K562 (cell line): ENCODE measurements around the gene MANBA.

Source experiments
- CTCF ChIP-seq, 3 experiments: IDR thresholded peaks in 2 of 3; conservative IDR thresholded peaks in 1 of 3; 2 replicates each; pipeline ENCODE4 v1.5.1; 2011 to 2012; ENCODE audit warnings: low read length in 3 of 3, mild to moderate bottlenecking in 3 of 3, control low read depth in 2 of 3, improper control_type of control experiment in 1 of 3, inconsistent platforms in 1 of 3, low read depth in 1 of 3, mixed read lengths in 1 of 3, moderate library complexity in 1 of 3; ENCODE audit not compliant: insufficient read depth in 2 of 3
- GATAD2A ChIP-seq: fragments of 450-650 bp; IDR thresholded peaks from 2 replicates; pipeline ENCODE4 v1.6.1; 2017
- NR2F6 ChIP-seq: fragments of 450-650 bp; formaldehyde crosslinking; IDR thresholded peaks from 2 replicates; pipeline ENCODE4 v1.4.0; 2020; ENCODE audit warnings: mild to moderate bottlenecking
- ZZZ3 ChIP-seq: fragments of 450-650 bp; IDR thresholded peaks from 2 replicates; pipeline ENCODE4 v1.6.1; 2016; ENCODE audit warnings: antibody characterized with exemption, mild to moderate bottlenecking, moderate library complexity
- TF ChIP-seq, protein P1 (sequence below): sonication (generic); formaldehyde crosslinking; IDR thresholded peaks from 2 replicates; pipeline ENCODE4 v1.8.1; 2022; ENCODE audit warnings: missing genetic modification reagents
- TF ChIP-seq, protein P2 (sequence below): sonication (generic); formaldehyde crosslinking; IDR thresholded peaks from 2 replicates; pipeline ENCODE4 v1.8.1; 2023; ENCODE audit warnings: mild to moderate bottlenecking, missing genetic modification reagents
- TF ChIP-seq, protein P3 (sequence below), 3 experiments: fragments of 200-800 bp in 1 of 3; fragments of 250-450 bp in 1 of 3; fragments of 450-650 bp in 1 of 3; sonication (Bioruptor Pico) in 1 of 3; sonication (Bioruptor generic) in 1 of 3; formaldehyde crosslinking in 1 of 3; IDR thresholded peaks; 2 replicates each; pipeline versions ENCODE4 v1.6.1 to v1.8.0; 2016 to 2022; ENCODE audit warnings: mild to moderate bottlenecking in 2 of 3, missing genetic modification characterization in 2 of 3, missing compliant biosample characterization in 1 of 3, moderate library complexity in 1 of 3

DNA sequence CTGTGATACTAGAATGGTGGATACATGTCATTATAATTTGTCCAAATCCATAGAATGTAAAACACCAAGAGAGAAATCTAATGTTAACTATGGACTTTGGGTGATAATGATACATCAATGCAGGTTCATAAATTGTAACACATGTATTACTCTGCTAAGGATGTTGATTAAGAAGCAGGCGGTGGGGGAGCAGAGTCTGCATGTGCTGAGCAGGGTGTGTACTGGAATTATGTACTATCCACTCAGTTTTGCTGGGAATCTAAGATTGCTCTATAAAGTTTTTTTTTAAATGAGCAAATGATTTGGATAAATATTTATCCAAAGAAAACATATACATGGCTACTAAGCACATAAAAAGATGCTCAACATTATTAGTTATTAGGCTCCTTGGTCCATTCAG lies 15.0 kb upstream of the MANBA start:
- TF ChIP-seq NR2F6 (CRISPR knock-in tag) (no peak), CTCF (IDR thresholded peaks at IDR 0.05 in 2 of 3, conservative IDR thresholded peaks at IDR 0.05 in 1 of 3; ENCODE audit: insufficient read depth in 2 of 3, low read depth in 1 of 3, low read length in 3 of 3) (no peak), ZZZ3 (no peak), GATAD2A (no peak)
- TF ChIP-seq, protein P1, sequence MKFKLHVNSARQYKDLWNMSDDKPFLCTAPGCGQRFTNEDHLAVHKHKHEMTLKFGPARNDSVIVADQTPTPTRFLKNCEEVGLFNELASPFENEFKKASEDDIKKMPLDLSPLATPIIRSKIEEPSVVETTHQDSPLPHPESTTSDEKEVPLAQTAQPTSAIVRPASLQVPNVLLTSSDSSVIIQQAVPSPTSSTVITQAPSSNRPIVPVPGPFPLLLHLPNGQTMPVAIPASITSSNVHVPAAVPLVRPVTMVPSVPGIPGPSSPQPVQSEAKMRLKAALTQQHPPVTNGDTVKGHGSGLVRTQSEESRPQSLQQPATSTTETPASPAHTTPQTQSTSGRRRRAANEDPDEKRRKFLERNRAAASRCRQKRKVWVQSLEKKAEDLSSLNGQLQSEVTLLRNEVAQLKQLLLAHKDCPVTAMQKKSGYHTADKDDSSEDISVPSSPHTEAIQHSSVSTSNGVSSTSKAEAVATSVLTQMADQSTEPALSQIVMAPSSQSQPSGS (CRISPR knock-in tag): no peak
- TF ChIP-seq, protein P2, sequence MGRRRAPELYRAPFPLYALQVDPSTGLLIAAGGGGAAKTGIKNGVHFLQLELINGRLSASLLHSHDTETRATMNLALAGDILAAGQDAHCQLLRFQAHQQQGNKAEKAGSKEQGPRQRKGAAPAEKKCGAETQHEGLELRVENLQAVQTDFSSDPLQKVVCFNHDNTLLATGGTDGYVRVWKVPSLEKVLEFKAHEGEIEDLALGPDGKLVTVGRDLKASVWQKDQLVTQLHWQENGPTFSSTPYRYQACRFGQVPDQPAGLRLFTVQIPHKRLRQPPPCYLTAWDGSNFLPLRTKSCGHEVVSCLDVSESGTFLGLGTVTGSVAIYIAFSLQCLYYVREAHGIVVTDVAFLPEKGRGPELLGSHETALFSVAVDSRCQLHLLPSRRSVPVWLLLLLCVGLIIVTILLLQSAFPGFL (CRISPR knock-in tag): no peak
- TF ChIP-seq, protein P3, sequence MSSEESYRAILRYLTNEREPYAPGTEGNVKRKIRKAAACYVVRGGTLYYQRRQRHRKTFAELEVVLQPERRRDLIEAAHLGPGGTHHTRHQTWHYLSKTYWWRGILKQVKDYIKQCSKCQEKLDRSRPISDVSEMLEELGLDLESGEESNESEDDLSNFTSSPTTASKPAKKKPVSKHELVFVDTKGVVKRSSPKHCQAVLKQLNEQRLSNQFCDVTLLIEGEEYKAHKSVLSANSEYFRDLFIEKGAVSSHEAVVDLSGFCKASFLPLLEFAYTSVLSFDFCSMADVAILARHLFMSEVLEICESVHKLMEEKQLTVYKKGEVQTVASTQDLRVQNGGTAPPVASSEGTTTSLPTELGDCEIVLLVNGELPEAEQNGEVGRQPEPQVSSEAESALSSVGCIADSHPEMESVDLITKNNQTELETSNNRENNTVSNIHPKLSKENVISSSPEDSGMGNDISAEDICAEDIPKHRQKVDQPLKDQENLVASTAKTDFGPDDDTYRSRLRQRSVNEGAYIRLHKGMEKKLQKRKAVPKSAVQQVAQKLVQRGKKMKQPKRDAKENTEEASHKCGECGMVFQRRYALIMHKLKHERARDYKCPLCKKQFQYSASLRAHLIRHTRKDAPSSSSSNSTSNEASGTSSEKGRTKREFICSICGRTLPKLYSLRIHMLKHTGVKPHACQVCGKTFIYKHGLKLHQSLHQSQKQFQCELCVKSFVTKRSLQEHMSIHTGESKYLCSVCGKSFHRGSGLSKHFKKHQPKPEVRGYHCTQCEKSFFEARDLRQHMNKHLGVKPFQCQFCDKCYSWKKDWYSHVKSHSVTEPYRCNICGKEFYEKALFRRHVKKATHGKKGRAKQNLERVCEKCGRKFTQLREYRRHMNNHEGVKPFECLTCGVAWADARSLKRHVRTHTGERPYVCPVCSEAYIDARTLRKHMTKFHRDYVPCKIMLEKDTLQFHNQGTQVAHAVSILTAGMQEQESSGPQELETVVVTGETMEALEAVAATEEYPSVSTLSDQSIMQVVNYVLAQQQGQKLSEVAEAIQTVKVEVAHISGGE (CRISPR knock-in tag; IDR thresholded peaks at IDR 0.05): no peak
